Fibroblast of the aortic adventitia (primary cell): ENCODE results near the gene PCDHGA8. TPM values are rescaled to one million over a fixed set of nuclear protein-coding genes. Genes with fewer than 3 reads are reported as not detected.
"Not testable (repeated sequence)": the region's sequence is repeated elsewhere in the genome, so short reads cannot be mapped to it uniquely, and the experiment has no call there.

ENCODE experiments used
- DNase-seq: peaks from one replicate; pipeline ENCODE4 v3.0.0-alpha.2; 2010; ENCODE audit warnings: low read depth
- H3K4me3 ChIP-seq: 2 replicates; pipeline ENCODE4 v1.5.1; 2011; ENCODE audit warnings: low read depth, mild to moderate bottlenecking, control low read depth, low read length, moderate library complexity
- total RNA-seq: library from RNA; depleted of rRNA; stranded (reverse); fragments of >200 nt; gene quantifications from 2 replicates; pipeline ENCODE4 v1.2.3, GENCODE V29; 2012; ENCODE audit warnings: low replicate concordance
- TF ChIP-seq, protein P1 (sequence below): IDR thresholded peaks from 2 replicates; pipeline ENCODE4 v1.5.1; 2011; ENCODE audit warnings: mild to moderate bottlenecking, low read length, control low read depth, inconsistent platforms; ENCODE audit not compliant: insufficient read depth

PCDHGA8 gene
- total RNA-seq, 1 donor = 3.8 TPM

DNA sequence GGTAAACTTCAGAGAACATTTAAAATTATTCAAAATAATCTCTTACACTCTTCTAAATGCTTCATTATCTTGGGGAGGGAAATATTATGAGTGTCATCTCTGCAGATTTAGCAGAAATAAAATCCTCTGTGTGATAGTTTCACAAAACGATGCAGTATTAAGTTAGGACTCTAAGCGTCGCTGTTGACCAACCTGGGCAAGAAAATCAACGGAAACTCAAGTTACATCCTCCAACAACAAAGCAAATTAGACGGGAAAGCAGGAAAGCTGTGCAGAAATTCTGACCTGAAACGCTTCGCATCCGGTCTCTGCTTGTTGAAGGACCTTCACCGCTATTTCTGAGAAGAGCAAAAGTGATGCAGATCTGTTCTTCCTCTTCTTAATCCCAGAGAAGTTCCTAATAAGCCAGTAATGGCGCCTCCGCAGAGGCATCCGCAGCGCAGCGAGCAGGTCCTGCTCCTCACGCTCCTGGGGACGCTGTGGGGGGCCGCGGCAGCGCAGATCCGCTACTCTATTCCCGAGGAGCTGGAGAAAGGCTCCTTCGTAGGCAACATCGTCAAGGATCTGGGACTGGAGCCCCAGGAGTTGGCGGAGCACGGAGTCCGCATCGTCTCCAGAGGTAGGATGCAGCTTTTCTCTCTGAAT is 18.6 kb upstream of the PCDHGA8 start, which contains the start of gene PCDHGA6:
Gene PCDHGA6 (plus strand): TSS at position 219 of the 645 bp plus-strand sequence. CDS start 193 bp downstream, at position 412.
- TF ChIP-seq, protein P1, sequence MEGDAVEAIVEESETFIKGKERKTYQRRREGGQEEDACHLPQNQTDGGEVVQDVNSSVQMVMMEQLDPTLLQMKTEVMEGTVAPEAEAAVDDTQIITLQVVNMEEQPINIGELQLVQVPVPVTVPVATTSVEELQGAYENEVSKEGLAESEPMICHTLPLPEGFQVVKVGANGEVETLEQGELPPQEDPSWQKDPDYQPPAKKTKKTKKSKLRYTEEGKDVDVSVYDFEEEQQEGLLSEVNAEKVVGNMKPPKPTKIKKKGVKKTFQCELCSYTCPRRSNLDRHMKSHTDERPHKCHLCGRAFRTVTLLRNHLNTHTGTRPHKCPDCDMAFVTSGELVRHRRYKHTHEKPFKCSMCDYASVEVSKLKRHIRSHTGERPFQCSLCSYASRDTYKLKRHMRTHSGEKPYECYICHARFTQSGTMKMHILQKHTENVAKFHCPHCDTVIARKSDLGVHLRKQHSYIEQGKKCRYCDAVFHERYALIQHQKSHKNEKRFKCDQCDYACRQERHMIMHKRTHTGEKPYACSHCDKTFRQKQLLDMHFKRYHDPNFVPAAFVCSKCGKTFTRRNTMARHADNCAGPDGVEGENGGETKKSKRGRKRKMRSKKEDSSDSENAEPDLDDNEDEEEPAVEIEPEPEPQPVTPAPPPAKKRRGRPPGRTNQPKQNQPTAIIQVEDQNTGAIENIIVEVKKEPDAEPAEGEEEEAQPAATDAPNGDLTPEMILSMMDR = peak; percentile 57
- DNase-seq = peak; percentile 53
- peak within 1 kb of the TSS; percentile 59 for H3K4me3 ChIP-seq

DNA sequence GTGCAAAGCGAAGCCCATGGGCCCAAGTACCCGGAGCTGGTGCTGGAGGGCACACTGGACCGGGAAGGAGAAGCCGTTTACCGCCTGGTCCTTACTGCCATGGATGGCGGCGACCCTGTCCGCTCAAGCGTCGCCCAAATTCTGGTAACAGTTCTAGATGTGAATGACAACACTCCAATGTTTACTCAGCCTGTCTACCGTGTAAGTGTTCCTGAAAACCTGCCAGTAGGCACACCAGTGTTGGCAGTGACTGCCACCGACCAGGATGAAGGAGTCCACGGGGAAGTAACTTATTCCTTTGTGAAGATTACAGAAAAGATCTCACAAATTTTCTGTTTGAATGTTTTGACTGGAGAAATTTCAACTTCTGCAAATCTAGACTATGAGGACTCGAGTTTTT is 17.8 kb upstream of the PCDHGA8 start:
- no peak for DNase-seq
- H3K4me3 ChIP-seq = no peak overlapping the region
- TF ChIP-seq, protein P1 = no peak

DNA sequence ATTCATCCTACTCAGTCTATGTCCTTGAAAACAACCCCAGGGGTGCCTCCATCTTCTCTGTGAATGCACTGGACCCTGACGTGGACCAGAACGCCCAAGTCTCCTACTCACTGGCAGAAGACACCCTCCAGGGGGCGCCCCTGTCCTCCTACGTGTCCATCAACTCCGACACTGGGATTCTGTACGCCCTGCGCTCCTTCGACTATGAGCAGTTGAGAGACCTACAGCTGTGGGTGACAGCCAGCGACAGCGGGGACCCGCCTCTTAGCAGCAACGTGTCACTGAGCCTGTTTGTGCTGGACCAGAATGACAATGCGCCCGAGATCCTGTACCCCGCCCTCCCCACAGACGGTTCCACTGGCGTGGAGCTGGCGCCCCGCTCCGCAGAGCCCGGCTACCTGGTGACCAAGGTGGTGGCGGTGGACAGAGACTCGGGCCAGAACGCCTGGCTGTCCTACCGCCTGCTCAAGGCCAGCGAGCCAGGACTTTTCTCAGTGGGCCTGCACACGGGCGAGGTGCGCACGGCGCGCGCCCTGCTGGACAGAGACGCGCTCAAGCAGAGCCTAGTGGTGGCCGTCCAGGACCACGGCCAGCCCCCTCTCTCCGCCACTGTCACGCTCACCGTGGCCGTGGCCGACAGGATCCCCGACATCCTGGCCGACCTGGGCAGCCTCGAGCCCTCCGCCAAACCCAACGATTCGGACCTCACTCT is 16.8 kb upstream of the PCDHGA8 start:
- not testable (repeated sequence) for DNase-seq, H3K4me3 ChIP-seq

DNA sequence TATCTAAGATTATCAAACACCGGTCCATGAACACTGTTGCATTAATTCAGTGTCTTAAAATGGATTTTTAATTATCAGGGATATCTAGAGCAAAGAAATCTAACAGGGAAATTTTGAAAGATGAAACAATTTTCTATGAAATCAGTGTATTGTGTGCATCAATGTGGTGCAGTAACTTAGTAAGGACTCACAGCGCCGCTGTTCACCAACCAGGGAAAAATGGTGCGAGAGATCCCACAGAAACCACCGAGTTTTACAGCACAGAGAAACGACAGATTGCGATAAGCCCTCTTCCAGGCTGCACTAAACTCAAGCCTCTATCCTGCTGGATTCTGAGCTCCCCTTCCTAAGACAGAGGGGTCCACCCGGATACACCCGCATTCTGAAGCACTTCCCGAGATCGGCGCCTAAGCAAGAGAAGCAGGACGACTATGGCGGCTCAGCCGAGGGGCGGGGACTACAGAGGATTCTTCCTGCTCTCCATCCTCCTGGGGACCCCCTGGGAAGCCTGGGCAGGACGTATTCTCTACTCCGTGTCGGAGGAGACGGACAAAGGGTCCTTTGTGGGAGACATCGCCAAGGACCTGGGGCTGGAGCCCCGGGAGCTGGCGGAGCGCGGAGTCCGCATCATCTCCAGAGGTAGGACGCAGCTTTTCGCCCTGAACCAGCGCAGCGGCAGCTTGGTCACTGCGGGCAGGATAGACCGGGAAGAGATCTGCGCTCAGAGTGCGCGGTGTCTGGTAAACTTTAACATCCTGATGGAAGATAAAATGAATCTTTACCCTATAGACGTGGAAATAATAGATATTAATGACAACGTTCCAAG is 9.8 kb upstream of the PCDHGA8 start, which contains the start of gene PCDHGA7:
Gene PCDHGA7 (plus strand): TSS at position 274 of the 826 bp plus-strand sequence. CDS start 158 bp downstream, at position 432.
- DNase-seq = peak; percentile 68
- H3K4me3 ChIP-seq = peak within 1 kb of the TSS; percentile 73
- TF ChIP-seq, protein P1 = peak; percentile 67

DNA sequence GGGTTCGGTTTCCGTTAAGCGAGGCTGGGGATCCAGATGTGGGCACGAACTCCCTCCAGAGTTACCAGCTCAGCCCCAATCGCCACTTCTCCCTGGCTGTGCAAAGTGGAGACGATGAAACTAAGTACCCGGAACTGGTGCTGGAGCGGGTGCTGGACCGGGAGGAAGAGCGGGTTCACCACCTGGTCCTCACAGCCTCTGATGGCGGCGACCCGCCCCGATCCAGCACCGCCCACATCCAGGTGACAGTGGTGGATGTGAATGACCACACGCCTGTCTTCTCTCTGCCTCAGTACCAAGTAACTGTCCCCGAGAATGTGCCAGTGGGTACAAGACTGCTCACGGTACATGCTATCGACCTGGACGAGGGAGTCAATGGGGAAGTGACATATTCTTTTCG is 9.1 kb upstream of the PCDHGA8 start:
- H3K4me3 ChIP-seq = peak overlapping the region; percentile 73
- TF ChIP-seq, protein P1 = no peak
- no peak for DNase-seq

DNA sequence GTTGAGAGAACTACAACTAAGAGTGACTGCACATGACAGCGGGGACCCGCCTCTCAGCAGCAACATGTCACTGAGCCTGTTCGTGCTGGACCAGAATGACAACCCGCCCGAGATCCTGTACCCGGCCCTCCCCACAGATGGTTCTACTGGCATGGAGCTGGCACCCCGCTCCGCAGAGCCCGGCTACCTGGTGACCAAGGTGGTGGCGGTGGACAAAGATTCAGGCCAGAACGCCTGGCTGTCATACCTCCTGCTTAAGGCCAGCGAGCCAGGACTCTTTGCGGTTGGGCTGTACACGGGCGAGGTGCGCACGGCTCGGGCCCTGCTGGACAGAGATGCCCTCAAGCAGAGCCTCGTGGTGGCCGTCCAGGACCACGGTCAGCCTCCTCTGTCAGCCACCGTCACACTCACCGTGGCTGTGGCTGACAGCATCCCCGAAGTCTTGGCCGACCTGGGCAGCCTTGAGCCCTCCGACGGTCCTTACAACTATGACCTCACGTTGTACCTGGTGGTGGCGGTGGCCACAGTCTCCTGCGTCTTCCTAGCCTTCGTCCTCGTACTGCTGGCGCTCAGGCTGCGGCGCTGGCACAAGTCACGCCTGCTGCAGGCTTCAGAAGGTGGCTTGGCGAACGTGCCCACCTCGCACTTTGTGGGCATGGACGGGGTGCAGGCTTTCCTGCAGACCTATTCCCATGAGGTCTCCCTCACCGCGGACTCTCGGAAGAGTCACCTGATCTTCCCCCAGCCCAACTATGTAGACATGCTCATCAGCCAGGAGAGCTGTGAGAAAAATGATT is 7.8 kb upstream of the PCDHGA8 start:
- DNase-seq = no peak
- TF ChIP-seq, protein P1 = no peak
- H3K4me3 ChIP-seq = no peak overlapping the region
